HG03025 (cell line): ENCODE data around the gene FAM135A.
"Not testable (repeated sequence)": the region's sequence is repeated elsewhere in the genome, so short reads cannot be mapped to it uniquely, and the experiment has no call there.

Experiments used
- ATAC-seq: cut with Tn5 transposase; IDR thresholded peaks from one replicate; pipeline ENCODE4 v1.9.1; 2021; ENCODE audit warnings: mild to moderate bottlenecking, moderate library complexity; ENCODE audit not compliant: unreplicated experiment, low FRiP score

The FAM135A gene

GRCh38 chr6:70453899-70454298 is 40.6 kb downstream of the FAM135A start:
- not testable (repeated sequence) for ATAC-seq

DNA sequence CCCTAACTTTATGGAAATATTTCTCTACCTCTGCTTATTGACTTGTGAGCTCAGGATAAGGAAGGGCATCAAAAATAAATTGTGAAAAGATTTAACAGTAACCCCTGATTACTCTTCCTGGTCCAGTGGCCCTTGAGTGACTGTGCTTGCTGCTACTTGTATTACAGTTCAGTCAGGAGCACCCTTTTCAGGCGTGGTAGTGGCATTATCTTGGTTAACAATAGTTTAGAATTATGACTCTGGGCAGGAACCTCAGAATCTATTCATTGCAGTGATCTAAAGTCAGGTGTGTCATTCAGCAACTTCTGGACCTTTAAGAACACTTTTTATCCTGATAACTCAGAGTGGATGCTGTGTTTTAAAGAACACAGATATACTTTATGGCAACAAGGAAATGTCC is 43.4 kb downstream of the FAM135A start:
- no peak for ATAC-seq

DNA sequence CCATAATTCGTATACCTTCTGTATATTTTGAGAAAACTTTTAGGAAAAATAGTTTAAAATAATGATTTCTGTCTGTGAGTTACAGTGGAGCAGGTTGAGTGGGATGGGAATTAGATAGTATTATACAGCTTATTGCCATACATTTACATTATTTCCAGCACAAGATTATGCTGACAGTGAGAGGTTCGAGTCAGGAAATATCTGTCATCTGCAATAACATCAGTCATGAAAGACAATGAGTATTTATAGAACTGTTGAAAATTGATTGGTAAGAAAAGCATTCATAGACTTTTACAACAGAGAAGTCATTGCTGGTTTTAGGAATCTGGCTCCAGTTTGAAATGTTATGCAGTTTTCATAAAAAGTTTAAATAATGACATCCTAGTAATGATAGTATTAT is 45.9 kb downstream of the FAM135A start:
- ATAC-seq, result no peak

DNA sequence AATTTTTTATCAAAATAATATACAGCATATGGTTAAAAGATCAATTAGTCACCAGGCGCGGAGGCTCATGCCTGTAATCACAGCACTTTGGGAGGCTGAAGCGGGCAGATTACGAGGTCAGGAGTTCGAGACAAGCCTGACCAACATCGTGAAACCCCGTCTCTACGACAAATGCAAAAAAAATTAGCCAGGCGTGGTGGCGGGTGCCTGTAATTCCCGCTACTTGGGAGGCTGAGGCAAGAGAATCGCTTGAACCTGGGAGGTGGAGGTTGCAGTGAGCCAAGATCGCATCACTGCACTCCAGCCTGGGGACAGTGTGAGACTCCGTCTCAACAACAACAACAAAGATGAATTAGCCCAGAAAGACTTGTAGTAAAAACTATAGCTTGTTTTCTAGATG is 46.4 kb downstream of the FAM135A start:
- not testable (repeated sequence) for ATAC-seq

- no peak for ATAC-seq
Measured at GRCh38 chr6:70470016-70470415, 56.7 kb downstream of the FAM135A start.

DNA sequence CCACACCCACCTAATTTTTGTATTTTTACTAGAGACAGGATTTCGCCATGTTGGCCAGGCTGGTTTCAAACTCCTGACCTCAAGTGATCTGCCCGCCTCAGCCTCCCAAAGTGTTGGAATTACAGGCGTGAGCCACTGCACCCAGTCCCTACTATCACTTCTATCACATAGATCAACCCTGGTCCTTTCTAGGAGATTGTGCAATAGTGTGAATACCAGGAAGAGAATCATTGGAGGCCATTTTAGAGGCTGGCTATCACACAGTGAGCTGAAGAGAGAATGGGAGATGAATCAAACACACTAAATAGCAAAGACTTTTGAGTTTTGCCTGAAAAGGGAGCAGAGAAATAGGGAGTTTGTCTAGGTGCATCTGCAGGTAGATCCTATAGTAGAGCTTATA is 57.2 kb downstream of the FAM135A start:
- not testable (repeated sequence) for ATAC-seq

DNA sequence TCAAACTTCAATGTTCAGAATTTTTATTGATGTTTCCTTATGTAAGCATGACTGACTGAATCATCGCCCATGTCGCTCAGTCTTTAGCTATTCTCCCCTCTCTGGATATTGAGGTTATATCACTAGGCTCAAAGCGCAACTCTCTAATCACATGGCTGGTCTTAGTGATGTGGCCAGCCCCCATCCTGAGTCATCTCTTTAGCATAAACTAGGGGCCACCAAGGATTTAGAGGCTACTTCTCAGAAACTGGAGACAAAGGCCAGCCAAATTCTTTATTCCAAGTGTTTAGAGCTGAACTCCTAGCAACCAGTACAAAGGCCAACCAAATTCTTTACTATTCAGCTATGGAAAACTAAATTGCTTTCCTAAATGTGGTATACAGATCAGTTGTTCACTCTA is 61.4 kb downstream of the FAM135A start:
- ATAC-seq, result no peak

DNA sequence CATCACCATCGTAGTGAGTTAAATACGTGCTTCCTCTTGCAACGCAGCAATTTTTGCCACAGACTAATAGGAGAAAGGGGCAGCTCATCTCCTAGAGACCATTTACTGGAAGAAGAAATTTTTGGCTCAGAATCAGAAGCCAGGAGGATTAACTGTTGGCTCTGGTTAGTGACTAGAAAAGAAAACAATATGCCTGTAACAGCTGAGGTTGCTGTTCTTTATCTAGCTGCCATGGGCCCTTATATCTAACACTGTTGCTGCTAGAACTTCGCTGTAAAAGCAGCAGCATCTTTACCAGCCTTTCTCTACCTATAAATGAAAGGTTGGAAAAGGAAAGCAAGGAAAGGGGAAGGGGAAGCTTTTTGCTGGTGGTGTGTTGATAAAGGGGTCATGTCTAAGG is 65.9 kb downstream of the FAM135A start:
- no peak for ATAC-seq

GRCh38 chr6:70486638-70487037 is 73.3 kb downstream of the FAM135A start:
- not testable (repeated sequence) for ATAC-seq

DNA sequence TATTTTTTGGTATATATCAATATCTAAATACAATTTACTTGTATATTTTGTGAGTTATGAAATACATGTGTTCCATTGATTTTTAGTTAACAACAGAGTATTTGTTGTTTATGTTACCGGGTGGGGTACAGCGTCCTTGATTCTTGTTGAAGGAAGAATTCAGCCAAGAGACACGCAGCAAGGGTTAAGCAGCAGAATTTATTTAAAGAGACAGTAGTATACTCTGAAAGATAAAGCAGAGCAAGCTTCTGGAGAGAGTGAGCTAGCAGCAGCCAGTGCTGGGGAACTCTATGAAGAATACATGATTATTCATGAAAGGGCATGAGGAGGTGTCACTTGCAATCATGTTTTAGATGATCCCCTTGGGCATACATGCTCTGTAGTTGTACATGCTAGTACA is 76.1 kb downstream of the FAM135A start:
- no peak for ATAC-seq

DNA sequence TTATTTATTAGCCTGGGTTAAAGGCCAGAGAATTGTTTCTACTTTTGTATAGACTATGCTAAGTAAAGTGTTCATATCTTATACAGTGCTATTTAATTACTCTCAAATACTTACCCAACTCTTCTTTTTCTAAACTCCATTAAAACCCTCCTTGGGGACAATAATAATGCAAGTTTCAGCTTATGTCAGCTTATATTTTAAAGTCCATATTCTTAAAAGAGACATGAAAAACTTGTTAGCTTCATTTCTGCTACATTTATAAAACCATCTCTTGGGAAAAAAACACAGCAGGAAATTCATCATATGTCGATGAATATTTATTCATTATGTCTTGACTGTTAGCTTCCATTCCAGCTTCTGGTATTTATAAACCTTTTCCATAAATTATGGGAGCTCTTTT is 81.5 kb downstream of the FAM135A start:
- no peak for ATAC-seq

DNA sequence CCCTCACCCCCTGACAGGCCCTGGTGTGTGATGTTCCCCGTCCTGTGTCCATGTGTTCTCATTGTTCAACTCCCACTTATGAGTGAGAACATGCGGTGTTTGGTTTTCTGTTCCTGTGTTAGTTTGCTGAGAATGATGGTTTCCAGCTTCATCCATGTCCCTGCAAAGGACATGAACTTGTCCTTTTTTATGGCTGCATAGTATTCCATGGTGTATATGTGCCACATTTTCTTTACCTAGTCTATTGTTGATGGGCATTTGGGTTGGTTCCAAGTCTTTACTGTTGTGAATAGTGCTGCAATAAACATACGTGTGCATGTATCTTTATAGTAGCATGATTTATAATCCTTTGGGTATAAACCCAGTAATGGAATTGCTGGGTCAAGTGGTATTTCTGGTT is 82.5 kb downstream of the FAM135A start:
- not testable (repeated sequence) for ATAC-seq

DNA sequence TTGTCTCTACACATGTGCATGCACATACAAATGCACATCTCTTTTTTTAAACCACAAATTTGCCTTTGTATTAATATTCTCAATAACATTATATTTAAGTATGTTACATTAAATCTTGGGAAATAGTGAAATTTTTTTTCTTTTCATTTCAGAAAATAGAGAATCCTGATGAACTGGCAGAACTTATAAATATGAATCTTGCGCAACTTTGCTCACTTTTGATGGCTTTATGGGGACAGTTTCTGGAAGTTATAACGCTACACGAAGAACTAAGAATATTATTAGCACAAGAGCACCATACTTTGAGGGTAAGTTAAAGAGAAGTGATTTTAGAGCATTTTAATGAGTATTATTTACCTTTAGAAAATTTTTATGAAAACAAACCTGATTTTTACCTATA is 89.2 kb downstream of the FAM135A start:
- ATAC-seq, result no peak

GRCh38 chr6:70503813-70504465 is 90.6 kb downstream of the FAM135A start:
- ATAC-seq, result no peak

GRCh38 chr6:70506321-70506720 is 93.0 kb downstream of the FAM135A start:
- ATAC-seq, result no peak

DNA sequence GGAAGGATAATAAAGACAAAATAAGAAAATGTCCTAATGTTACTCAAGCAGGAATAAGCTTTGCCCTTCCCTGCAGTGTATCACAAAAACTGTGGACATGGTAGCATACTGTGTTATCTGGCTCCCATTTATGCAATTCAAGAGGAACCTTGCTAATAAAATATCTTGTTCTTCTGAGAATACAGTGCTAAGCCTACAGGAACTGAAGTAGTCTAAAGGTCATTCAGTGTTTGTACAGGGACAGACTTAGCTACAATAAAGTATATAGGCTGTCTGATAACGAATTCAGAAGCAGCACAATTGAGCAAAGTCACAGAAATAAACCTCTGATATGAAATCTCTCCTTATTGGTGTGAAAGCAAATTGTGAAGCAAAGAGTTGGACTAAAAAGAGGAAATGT is 93.9 kb downstream of the FAM135A start:
- no peak for ATAC-seq

GRCh38 chr6:70508953-70509352 is 95.6 kb downstream of the FAM135A start:
- ATAC-seq, result no peak

- no peak for ATAC-seq
Measured at GRCh38 chr6:70510600-70510999, 97.3 kb downstream of the FAM135A start.

- ATAC-seq, result no peak
Measured at GRCh38 chr6:70518723-70519122, 105.4 kb downstream of the FAM135A start.

GRCh38 chr6:70520575-70520974 is 107.3 kb downstream of the FAM135A start:
- ATAC-seq, result no peak

DNA sequence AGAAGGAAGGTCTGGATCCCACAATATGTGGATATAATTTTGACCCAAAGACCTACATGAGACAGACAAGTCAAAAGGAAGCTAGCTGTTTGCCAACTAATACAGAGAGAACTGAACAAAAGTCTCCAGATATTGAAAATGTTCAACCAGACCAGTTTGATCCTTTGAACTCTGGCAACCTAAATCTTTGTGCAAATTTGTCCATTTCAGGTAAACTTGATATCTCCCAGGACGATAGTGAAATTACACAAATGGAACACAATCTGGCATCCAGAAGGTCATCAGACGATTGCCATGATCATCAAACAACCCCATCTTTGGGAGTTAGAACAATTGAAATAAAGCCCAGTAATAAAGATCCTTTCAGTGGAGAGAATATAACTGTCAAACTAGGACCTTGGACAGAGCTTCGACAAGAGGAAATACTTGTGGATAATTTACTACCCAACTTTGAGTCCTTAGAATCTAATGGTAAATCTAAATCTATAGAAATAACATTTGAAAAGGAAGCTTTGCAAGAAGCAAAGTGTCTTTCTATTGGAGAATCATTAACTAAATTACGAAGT is 111.5 kb downstream of the FAM135A start:
- no peak for ATAC-seq

DNA sequence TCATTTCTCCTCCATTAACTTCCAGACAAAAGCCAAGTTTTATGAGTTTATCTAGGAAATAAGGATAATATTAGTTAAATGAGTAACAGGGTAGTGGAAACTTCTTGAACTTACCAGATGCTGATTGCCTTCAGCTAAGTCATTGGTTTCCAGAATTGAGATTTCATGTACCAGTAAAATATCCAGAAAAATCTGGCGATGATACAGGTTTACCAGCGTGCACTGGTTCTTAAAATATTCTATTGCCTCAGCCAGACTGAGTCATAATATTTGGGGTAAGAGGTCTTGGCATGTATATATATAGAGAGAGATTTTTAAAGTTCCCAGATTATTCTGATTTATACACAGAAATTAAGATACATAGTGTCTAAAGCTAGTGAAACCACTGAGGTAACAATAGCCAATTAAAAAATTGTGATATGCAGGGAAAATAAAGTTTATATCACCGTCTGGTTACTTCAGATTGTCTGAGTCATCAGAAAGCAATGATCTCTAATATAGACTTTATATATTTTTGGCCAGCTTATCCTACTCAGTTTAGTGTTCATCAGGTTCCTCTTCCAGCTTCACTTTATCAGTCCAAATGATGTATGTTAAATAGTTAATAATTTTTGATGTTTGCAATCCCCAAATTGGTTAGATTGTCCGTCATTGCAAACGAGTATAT is 113.9 kb downstream of the FAM135A start:
- no peak for ATAC-seq
